ENCODE results near the gene MET.

DNA sequence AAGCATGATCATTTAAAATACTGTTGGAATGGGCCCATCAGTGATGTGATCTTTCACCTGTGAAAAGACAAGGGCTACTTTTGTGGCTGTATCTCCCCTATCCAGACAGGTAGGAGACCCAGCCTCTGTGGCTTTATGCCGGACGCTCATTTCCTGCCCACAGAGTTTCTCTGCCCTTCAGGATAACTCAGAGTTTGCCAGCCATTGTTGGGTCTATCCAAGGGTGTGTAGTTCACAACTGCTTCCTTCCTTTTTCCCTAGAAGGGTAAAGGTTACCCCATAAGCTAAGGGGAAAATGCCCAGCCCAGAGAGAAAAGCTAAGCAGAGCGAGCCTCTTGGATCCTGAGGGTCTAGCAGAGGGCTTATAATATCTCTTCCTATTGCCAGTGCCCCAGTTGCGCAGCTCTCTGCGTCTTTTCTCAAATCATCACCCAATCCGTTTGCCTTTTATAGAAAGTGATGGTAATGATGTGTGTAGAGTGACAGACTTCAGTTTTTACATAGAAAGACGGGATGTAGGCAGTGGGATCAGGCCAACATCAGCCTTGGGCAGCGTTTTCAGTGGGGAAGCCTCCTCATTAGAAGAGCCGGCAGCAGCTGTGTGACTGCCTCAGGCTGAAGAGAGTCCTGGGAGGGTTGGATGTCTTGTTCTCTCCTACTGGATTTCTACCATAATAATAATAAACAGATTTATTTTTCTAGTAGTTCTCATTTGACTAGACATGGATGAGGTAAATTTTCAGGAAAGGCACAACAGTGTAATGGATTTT lies 80.5 kb downstream of the MET start:
- TF ChIP-seq CTCF (IDR thresholded peaks at IDR 0.05 in 8 of 11, conservative IDR thresholded peaks at IDR 0.05 in 3 of 11) = no peak
- TF ChIP-seq POLR2A (IDR thresholded peaks at IDR 0.05) = no peak
